ENCODE measurements around the gene ZNF423.
A peak's percentile ranks its signal among the peaks of the same experiment; 100 is the strongest.

DNA sequence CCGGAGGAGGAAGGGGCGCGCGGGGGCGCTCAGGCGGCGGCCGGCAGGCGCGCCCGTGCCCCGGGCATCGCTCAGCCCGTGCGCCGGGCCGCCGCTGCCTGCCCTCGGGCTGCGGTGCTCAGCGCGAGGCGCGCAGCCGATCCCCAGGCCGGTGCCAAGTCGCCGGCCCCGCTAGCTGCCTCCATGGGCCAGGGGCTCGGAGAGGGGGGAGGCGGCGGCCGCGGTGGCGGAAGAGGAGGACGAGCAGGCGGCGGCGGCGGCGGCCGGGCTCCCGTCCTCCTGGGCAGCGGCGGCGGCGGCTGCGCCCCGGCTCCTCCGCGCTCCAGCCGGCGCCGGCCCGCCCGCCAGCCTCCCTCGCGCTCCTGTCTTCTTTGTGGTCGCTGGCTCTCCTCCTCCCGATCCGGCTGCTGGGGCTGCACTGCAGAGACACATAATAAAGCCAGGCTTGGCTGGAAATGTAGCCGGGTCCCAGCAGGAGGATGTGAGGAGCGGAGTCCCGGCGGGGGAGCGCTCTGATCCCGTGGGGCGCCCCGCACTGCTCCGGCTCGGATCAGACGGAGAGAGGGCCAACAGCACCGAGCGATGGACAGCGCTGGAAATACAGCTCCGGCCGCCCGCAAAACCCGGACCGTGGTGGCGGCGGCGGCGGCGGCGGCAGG is 889 bp upstream of the ZNF423 start:
- TF ChIP-seq CTCF (IDR thresholded peaks at IDR 0.05), result peak; percentile 10; the same call in 1 of the 2 replicates
- no peak for TF ChIP-seq POLR2AphosphoS5 (IDR thresholded peaks at IDR 0.05; ENCODE audit: low read depth, low read length)
- TF ChIP-seq, protein P1, sequence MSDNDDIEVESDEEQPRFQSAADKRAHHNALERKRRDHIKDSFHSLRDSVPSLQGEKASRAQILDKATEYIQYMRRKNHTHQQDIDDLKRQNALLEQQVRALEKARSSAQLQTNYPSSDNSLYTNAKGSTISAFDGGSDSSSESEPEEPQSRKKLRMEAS (IDR thresholded peaks at IDR 0.05; ENCODE audit: low read depth), result no peak
- no peak for TF ChIP-seq FOSL2 (IDR thresholded peaks at IDR 0.05; ENCODE audit: borderline replicate concordance, low read depth)
- TF ChIP-seq REST (IDR thresholded peaks at IDR 0.05; ENCODE audit: low read depth, low read length), result peak; percentile 76
- TF ChIP-seq TAF1 (IDR thresholded peaks at IDR 0.05; ENCODE audit: borderline replicate concordance, low read depth, low read length), result no peak
